ENCODE measurements around the gene GIPR. TPM values are rescaled to one million over a fixed set of nuclear protein-coding genes. Genes with fewer than 3 reads are reported as not detected.

The GIPR gene
- total RNA-seq, 4 donors from 2014 or later = 0.98 to 2.4 TPM; not detected in 2

- Histone ChIP-seq H3K27ac (no peak overlapping the region), H3K9me3 (no peaks in the 10 kb centered on the region)
- 86 to 87% methylated on average over 2 of the region's 2 CpGs for WGBS, 2 donors
Measured at GRCh38 chr19:45630463-45630862, 37.6 kb upstream of the GIPR start.

GRCh38 chr19:45632468-45633196 lies 35.4 kb upstream of the GIPR start:
- peaks cover 0 to 27% (median 0%) of the 10 kb centered on the region in 3 donors for H3K36me3 ChIP-seq
- H3K9me3 ChIP-seq = no peaks in the 10 kb centered on the region
- DNase-seq (ENCODE audit: low spot score in 2 of 2) = peak in 1 of 2 donors; percentile 18
- H3K27ac ChIP-seq = peak overlapping the region in 2 of 4 donors; percentile 1 to 17
- no peaks in the 10 kb centered on the region for H3K27me3 ChIP-seq
- 39 to 41% methylated on average over 21 to 27 of the region's 27 CpGs for WGBS, 2 donors
- TF ChIP-seq EP300 (IDR thresholded peaks at IDR 0.05) (no peak), CTCF (IDR thresholded peaks at IDR 0.05) (no peak), POLR2A (IDR thresholded peaks at IDR 0.05) (no peak)
- no peak overlapping the region for H3K4me3 ChIP-seq
- H3K4me1 ChIP-seq = peaks cover 0 to 6% (median 0%) of the 10 kb centered on the region in 4 donors

More at GRCh38 chr19:45630463-45630862, 37.6 kb upstream of the GIPR start:
- Histone ChIP-seq H3K27me3 (no peaks in the 10 kb centered on the region), H3K4me3 (no peak overlapping the region), H3K4me1 (peaks cover 0 to 6% (median 0%) of the 10 kb centered on the region in 4 donors), H3K36me3 (peaks cover 0 to 42% (median 0%) of the 10 kb centered on the region in 3 donors)
- no peak for DNase-seq (ENCODE audit: low spot score in 2 of 2)
- TF ChIP-seq CTCF (IDR thresholded peaks at IDR 0.05) = no peak
- no peak for TF ChIP-seq EP300 (IDR thresholded peaks at IDR 0.05)

- H3K9me3 ChIP-seq = no peaks in the 10 kb centered on the region
- H3K27me3 ChIP-seq = no peaks in the 10 kb centered on the region
- H3K4me3 ChIP-seq = no peak overlapping the region
- no peak for DNase-seq (ENCODE audit: low spot score in 2 of 2)
- H3K36me3 ChIP-seq = peaks cover 0 to 5% (median 0%) of the 10 kb centered on the region in 3 donors
- WGBS, 2 donors = 97 to 100% methylated on average over 1 of the region's 1 CpG
- H3K27ac ChIP-seq = no peak overlapping the region
- H3K4me1 ChIP-seq = peaks cover 0 to 35% (median 6%) of the 10 kb centered on the region in 4 donors
- TF ChIP-seq POLR2A (IDR thresholded peaks at IDR 0.05) (no peak), CTCF (IDR thresholded peaks at IDR 0.05) (no peak), EP300 (IDR thresholded peaks at IDR 0.05) (no peak)
Measured at GRCh38 chr19:45636275-45636674, 31.7 kb upstream of the GIPR start.

- no peak for DNase-seq (ENCODE audit: low spot score in 2 of 2)
- H3K27ac ChIP-seq = no peak overlapping the region
- peaks cover 0 to 5% (median 0%) of the 10 kb centered on the region in 3 donors for H3K36me3 ChIP-seq
- no peaks in the 10 kb centered on the region for H3K27me3 ChIP-seq
- H3K4me1 ChIP-seq = peaks cover 0 to 42% (median 9%) of the 10 kb centered on the region in 4 donors
- WGBS, 2 donors = 68 to 69% methylated on average over 2 of the region's 2 CpGs
- no peak for TF ChIP-seq CTCF (IDR thresholded peaks at IDR 0.05)
- no peak for TF ChIP-seq POLR2A (IDR thresholded peaks at IDR 0.05)
- TF ChIP-seq EP300 (IDR thresholded peaks at IDR 0.05) = no peak
- H3K9me3 ChIP-seq = no peaks in the 10 kb centered on the region
- H3K4me3 ChIP-seq = no peak overlapping the region
Measured at GRCh38 chr19:45636902-45637301, 31.1 kb upstream of the GIPR start.

Measured in tibial nerve (tissue), 4 donors.